MM.1S (cell line): ENCODE results near the gene CSGALNACT2.

Source experiments
- DNase-seq: peaks from one replicate; pipeline ENCODE4 v3.0.0-alpha.2; 2015
- H2AFZ ChIP-seq: fragments of 300-600 bp; sonication (generic); 2 replicates; pipeline ENCODE4 v1.6.0; 2016; ENCODE audit warnings: antibody characterized with exemption, low read length
- H3F3A ChIP-seq: fragments of 300-600 bp; sonication (generic); 2 replicates; pipeline ENCODE4 v1.6.1; 2016; ENCODE audit warnings: mild to moderate bottlenecking, antibody characterized with exemption, low read length, moderate library complexity, mixed read lengths; ENCODE audit not compliant: insufficient read depth
- H3K27ac ChIP-seq: fragments of 300-600 bp; sonication (generic); 2 replicates; pipeline ENCODE4 v1.5.1; 2016; ENCODE audit warnings: mild to moderate bottlenecking, low read length
- H3K27me3 ChIP-seq: fragments of 300-600 bp; sonication (generic); replicated peaks from 2 replicates; pipeline ENCODE4 v1.6.0; 2016; ENCODE audit warnings: low read length; ENCODE audit not compliant: insufficient read depth
- H3K36me3 ChIP-seq: fragments of 300-600 bp; sonication (generic); replicated peaks from 2 replicates; pipeline ENCODE4 v1.6.1; 2016; ENCODE audit warnings: mild to moderate bottlenecking, low read length, mixed read lengths; ENCODE audit not compliant: insufficient read depth
- H3K4me1 ChIP-seq: fragments of 300-600 bp; sonication (generic); 2 replicates; pipeline ENCODE4 v1.6.1; 2016; ENCODE audit warnings: low read length, mixed read lengths
- H3K4me2 ChIP-seq: fragments of 300-600 bp; sonication (generic); 2 replicates; pipeline ENCODE4 v1.6.0; 2016; ENCODE audit warnings: low read depth, low read length
- H3K4me3 ChIP-seq: fragments of 300-600 bp; sonication (generic); 2 replicates; pipeline ENCODE4 v1.5.1; 2016; ENCODE audit warnings: low read length, mixed read lengths
- H3K79me2 ChIP-seq: fragments of 300-600 bp; sonication (generic); 2 replicates; pipeline ENCODE4 v1.6.1; 2016; ENCODE audit warnings: mixed run types, low read length, mixed read lengths
- H3K9ac ChIP-seq: fragments of 300-600 bp; sonication (generic); 2 replicates; pipeline ENCODE4 v1.6.1; 2016; ENCODE audit warnings: low read length, mixed read lengths
- H3K9me2 ChIP-seq: fragments of 300-600 bp; sonication (generic); replicated peaks from 2 replicates; pipeline ENCODE4 v1.6.1; 2016; ENCODE audit warnings: mild to moderate bottlenecking, low read length, mixed read lengths; ENCODE audit not compliant: insufficient read depth
- H3K9me3 ChIP-seq: fragments of 300-600 bp; sonication (generic); replicated peaks from 2 replicates; pipeline ENCODE4 v1.6.1; 2016; ENCODE audit warnings: mild to moderate bottlenecking, low read length, mixed read lengths; ENCODE audit not compliant: insufficient read depth
- H4K20me1 ChIP-seq: fragments of 300-600 bp; sonication (generic); 2 replicates; pipeline ENCODE4 v1.6.1; 2016; ENCODE audit warnings: mild to moderate bottlenecking, low read length, moderate library complexity, mixed read lengths; ENCODE audit not compliant: insufficient read depth
- CTCF ChIP-seq: fragments of 300-600 bp; sonication (generic); IDR thresholded peaks from 2 replicates; pipeline ENCODE4 v1.5.1; 2016; ENCODE audit warnings: antibody characterized with exemption, low read length, mixed read lengths
- EZH2 ChIP-seq: fragments of 300-600 bp; sonication (generic); optimal IDR thresholded peaks from 2 replicates; pipeline ENCODE3; 2017; ENCODE audit warnings: low read depth, mild to moderate bottlenecking, antibody characterized with exemption, low read length, mixed read lengths
- EZH2phosphoT487 ChIP-seq: fragments of 300-600 bp; sonication (generic); IDR thresholded peaks from 2 replicates; pipeline ENCODE4 v1.6.1; 2018; ENCODE audit warnings: antibody characterized with exemption, low read length

CSGALNACT2 gene

GRCh38 chr10:43090664-43091063 lies 47.6 kb upstream of the CSGALNACT2 start:
- H3K4me2 ChIP-seq = no peak overlapping the region
- no peak overlapping the region for H3K27ac ChIP-seq
- TF ChIP-seq CTCF (no peak), EZH2phosphoT487 (no peak), EZH2 (no peak)
- no peaks in the 10 kb centered on the region for H3K9me3 ChIP-seq
- H3K4me1 ChIP-seq = no peaks in the 10 kb centered on the region
- no peaks in the 10 kb centered on the region for H4K20me1 ChIP-seq
- H2AFZ ChIP-seq = no peak overlapping the region
- no peaks in the 10 kb centered on the region for H3K27me3 ChIP-seq
- H3K9me2 ChIP-seq = no peaks in the 10 kb centered on the region
- no peaks in the 10 kb centered on the region for H3K79me2 ChIP-seq
- H3F3A ChIP-seq = no peaks in the 10 kb centered on the region
- H3K4me3 ChIP-seq = no peak overlapping the region
- H3K36me3 ChIP-seq = no peaks in the 10 kb centered on the region
- H3K9ac ChIP-seq = no peak overlapping the region
- no peak for DNase-seq

- Histone ChIP-seq H3K4me1 (no peaks in the 10 kb centered on the region), H3K27ac (no peak overlapping the region), H3K79me2 (no peaks in the 10 kb centered on the region), H3F3A (no peaks in the 10 kb centered on the region), H3K9me3 (no peaks in the 10 kb centered on the region), H3K9ac (no peak overlapping the region), H4K20me1 (no peaks in the 10 kb centered on the region), H3K4me3 (no peak overlapping the region), H2AFZ (no peak overlapping the region), H3K4me2 (no peak overlapping the region), H3K9me2 (no peaks in the 10 kb centered on the region), H3K27me3 (no peaks in the 10 kb centered on the region), H3K36me3 (no peaks in the 10 kb centered on the region)
- no peak for DNase-seq
- no peak for TF ChIP-seq EZH2phosphoT487
- TF ChIP-seq CTCF = no peak
Observed at GRCh38 chr10:43091846-43092245, 46.4 kb upstream of the CSGALNACT2 start.

- TF ChIP-seq EZH2phosphoT487 (no peak), CTCF (no peak), EZH2 (no peak)
- no peak overlapping the region for H3K9ac ChIP-seq
Observed at GRCh38 chr10:43093423-43094076, 44.7 kb upstream of the CSGALNACT2 start.

More at GRCh38 chr10:43093423-43094076, 44.7 kb upstream of the CSGALNACT2 start:
- Histone ChIP-seq H3K4me3 (no peak overlapping the region), H2AFZ (no peak overlapping the region), H3K27me3 (no peaks in the 10 kb centered on the region), H3K4me1 (no peaks in the 10 kb centered on the region), H3K27ac (no peak overlapping the region), H3K9me3 (no peaks in the 10 kb centered on the region), H3K79me2 (no peaks in the 10 kb centered on the region), H3K4me2 (no peak overlapping the region), H3K36me3 (no peaks in the 10 kb centered on the region), H4K20me1 (no peaks in the 10 kb centered on the region), H3K9me2 (no peaks in the 10 kb centered on the region), H3F3A (no peaks in the 10 kb centered on the region)
- DNase-seq = no peak
